ENCODE results near the gene POLR3E.

- no peak for TF ChIP-seq CTCF (conservative IDR thresholded peaks at IDR 0.05)
- no peak for TF ChIP-seq ZFX (IDR thresholded peaks at IDR 0.05)
These were observed 62.5 kb downstream of the POLR3E start for GRCh38 chr16:22359679-22360078.

Measured in C4-2B (cell line).